GM10847 (cell line): ENCODE data around the gene HIVEP1.

Experiments used
- POLR2A ChIP-seq: IDR thresholded peaks from 2 replicates; pipeline ENCODE4 v1.6.1; 2011; ENCODE audit not compliant: insufficient read length; ENCODE audit errors: extremely low read depth

HIVEP1 gene

DNA sequence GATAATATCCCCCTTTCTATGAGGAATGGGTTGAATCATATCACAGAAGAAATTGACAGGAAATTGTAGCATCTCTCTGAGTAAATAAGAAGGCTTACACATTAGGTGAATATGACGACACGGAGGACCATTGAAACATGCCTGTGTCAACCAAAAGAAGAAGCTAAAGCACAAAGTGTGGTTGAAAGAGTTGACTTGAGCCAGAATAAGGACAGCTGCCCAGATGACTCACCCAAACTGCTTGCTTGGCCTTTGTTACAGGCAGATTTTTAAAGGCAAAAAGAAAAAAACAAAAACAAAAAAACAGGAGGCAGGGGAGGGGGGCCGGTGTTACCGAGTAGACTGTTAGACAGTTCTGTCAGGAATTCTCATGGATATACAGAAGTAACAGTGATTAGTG lies 148.2 kb downstream of the HIVEP1 start:
- no peak for TF ChIP-seq POLR2A

DNA sequence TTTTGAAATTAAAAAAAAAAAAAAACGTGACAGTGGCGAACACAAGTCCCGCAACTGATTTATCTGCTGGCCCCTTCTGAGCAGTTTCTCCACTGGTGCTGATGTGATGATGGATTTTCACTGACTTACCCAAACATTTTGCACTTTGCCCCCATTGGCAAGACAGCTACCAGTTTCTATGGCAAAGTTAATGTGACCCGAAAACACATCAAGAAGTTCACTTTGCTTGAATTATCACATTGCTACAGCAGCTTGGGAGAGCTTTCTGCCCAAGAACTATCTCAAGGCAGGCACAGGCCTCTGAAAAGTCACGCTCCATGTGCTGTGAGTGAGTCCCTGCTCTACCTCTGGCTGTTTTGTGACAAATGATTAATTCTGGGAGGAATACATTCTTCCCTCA lies 150.1 kb downstream of the HIVEP1 start:
- no peak for TF ChIP-seq POLR2A

DNA sequence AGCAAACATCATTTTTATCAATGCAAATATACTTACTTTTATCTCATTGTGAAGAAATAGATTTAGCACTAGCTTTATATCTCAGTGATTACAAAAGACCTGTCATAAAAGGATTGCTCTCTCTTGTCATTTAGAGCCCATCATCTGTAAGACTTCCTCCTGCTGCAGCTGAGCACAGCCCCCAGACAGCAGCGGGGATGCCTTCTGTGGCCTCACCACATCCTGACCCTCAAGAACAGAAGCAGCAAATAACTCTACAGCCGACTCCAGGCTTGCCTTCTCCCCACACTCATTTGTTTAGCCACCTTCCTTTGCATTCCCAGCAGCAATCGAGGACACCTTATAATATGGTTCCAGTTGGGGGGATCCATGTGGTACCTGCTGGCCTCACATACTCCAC lies 151.0 kb downstream of the HIVEP1 start:
- TF ChIP-seq POLR2A = no peak

DNA sequence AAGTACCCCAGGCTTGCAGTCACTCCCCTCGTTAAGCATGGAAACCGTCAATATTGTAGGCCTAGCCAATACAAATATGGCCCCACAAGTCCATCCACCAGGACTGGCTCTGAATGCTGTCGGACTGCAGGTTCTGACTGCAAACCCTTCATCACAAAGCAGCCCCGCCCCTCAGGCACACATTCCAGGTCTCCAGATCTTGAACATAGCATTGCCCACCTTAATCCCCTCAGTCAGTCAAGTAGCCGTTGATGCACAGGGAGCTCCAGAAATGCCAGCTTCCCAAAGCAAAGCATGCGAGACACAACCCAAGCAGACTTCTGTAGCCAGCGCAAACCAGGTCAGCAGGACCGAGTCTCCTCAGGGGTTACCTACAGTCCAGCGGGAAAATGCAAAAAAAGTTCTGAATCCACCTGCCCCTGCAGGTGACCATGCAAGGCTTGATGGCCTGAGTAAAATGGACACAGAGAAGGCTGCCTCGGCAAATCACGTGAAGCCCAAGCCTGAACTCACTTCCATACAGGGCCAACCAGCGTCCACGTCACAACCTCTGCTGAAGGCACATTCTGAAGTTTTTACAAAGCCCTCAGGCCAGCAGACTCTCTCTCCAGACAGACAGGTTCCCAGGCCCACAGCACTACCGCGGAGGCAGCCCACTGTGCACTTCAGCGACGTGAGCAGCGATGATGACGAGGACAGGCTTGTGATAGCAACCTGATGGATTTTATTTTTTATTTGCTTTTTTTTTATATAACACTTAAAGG lies 151.8 kb downstream of the HIVEP1 start:
- TF ChIP-seq POLR2A = no peak

DNA sequence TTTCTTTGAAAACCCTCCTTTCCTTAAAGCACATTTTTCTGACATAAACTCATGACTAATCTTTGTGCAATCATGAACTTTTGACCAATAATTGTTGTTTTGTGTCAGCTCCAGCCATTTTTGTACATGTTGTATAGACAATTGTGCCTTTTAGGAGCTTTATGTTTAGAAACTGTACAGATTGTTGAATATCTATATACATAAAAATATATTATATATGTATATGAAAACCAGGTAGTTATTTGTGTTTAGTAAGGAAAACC lies 152.3 kb downstream of the HIVEP1 start:
- no peak for TF ChIP-seq POLR2A

DNA sequence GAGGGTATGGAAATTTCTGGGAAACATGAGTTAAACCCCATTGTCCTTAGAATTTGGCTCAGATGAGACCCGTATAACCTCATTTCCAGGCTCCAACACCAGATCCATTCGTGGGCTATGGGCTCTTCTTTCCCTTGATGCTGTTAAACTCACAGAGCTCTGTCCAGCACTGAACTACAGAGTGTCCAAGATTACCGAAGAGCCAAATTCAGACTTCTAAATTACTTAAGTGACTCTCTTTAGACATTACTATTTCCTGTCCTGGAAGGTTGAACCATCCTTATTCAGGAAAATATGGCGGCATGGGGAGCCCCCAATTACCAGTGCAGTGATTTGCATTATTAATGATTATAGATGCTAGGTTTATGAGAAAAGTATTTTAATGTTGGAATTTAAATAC lies 153.2 kb downstream of the HIVEP1 start:
- no peak for TF ChIP-seq POLR2A

DNA sequence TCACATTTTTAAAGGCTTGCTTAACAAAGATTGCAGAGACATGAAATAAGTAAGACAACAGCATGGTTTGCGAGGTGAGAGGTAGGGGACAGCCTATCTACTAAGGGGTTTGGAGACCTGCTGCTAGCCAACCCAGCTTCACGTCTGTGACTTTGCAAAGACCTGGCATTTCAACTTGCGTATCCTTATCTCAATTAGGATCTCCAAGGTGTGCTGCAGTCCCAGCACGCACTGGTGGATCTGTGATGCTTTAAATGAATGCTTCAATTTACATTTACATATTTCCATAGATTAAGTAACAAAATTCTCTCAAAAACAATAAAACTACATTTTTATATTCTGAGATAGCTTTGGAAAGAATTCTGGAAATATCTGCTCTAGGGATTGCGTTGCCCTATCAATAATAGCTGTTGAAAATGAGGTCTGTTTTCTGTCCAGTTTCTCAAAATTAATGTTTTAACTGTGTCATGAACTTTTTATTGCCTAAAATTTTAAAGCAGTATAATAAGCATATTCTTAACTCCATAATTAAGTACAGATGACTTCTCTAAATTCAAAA lies 153.7 kb downstream of the HIVEP1 start:
- TF ChIP-seq POLR2A = no peak

DNA sequence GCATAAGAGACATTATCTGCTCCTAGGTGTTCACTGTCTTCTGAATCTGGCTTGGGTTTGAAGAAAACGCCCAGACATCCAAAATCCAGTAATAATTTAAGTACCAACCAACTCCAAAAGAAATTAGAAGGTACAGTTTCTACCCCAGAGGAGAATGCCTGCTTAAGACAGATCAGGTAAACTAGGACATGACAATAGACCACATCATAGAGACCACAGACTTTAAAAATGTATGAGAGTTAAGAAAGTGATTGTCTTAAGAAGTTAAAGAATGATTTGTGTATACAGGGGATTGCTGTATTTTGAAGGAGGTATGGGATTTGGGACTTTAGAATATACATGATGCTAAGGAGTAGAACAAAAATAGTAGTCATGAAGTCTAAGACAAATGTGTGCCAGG lies 157.3 kb downstream of the HIVEP1 start:
- no peak for TF ChIP-seq POLR2A

DNA sequence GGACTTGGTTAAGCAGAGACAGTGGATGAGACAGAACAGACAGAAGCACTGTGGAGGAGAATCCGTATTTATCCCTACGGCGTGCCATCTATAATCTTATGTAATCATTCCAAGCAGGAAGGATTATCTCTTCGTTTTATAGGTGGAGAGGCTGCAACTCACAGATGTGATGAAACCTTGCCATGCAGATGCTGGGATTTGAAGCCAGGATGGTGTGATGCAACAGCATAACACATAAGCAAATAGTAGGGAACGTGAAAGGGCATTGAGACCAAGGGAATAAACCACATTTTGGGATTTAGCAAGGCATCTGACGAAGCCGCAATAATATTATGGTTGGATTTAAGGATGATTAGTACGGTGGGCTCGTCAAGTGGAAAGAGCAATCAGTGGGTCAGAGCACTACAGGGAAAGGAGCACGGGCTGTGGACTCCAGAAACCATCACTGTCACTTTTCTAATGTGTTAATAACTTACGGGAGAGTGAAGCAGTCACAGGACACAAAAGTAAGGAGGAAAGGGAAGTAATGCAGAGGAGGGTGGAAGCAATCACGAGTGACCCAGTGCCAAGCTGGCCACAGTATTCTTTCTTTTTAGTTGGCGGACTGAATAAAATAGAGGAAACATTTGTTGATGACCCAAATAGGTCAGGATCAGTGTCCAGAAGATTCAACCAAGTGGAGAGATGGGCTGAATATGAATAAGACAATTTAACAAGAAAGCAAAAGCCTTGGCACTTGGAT lies 158.4 kb downstream of the HIVEP1 start:
- no peak for TF ChIP-seq POLR2A

DNA sequence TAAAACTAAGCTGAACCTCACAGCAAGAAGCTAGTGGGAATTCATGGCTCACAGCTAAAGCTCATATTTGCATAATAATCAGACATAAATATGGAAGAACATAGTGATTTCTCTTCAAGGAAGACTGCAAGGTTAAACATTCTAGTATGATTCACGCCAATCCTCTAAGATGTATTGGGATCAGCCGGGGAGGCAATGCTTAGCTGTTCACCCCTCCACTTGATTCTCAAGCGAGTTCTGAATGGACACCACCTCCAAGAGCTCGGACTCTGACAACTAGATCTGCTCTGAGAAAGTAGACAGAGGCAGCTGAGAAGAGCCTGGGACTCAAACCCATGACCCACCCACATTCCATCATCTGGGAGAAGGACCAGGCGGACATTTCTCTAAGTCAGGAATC lies 159.6 kb downstream of the HIVEP1 start:
- TF ChIP-seq POLR2A = no peak

DNA sequence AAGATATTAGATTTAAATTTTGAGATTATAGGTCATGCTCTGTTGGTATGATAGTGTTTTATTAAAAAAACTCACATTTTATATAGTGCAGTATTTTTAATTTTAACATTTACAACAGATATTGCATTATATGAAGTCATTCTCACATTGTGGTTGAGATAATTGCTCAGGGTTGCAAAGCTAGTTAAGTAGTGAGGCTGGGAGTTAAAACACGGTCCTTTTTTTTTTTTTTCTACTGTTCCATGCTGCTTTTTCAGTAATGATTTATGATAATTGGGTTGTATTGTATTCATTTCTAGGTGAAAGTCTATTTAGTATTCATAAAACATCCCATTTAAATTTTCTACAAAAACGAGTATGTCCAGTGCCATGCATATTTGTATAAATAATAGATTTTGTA lies 160.5 kb downstream of the HIVEP1 start:
- TF ChIP-seq POLR2A = no peak

DNA sequence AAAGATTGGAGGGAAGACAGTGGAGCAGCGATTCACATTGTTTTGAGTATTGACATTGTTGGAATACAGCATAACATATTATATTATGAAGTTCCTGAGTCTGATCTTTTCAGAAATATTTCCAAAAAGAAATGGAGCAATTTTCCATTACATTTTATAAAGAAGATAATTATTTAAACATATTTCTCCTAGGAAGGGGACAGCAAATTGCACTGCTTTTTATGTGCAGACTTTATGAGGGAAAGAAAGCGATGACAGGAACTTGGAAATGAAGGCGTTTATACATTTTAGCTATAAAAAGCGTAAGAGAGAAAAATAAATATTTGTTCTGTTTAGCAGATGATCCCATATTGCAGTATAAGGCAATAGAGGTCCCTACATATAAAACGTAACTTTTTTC lies 161.1 kb downstream of the HIVEP1 start:
- TF ChIP-seq POLR2A = no peak

DNA sequence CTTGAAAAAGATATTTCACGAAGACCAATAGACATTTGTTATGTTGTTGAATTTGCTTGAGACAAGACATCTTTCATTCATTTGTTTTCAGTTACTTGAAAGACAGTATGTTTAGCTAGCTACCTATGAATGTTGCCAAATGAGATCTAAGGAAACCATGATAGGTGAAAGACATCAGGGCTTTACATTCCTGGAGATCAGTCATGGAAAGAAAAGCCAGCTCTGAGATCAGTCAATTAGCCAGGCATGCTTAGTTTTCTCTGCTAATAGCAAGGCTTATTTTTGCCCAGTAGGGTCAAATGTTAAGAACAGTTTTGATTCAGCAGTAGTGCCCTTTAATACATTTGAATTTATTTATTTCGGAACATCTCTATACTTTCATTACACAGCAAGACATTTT lies 161.5 kb downstream of the HIVEP1 start:
- TF ChIP-seq POLR2A = no peak

DNA sequence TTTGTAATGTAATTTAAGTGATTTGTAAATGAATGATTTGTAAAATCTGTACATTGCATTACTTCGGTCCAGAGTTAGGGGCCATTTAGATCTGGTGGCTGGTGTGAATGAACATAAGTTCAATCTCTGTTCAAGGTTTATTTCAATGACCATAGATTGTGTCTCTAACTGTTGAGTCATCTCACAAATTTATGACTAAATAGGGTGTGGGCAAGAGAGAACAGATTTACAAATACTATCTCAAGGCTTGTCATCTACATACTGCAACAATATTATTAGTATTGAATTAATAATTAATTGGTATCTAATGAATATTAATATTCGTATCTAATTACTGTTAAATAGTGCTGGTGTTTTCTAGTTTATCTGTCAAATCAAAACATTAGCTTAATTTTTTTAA lies 162.8 kb downstream of the HIVEP1 start:
- TF ChIP-seq POLR2A = no peak

DNA sequence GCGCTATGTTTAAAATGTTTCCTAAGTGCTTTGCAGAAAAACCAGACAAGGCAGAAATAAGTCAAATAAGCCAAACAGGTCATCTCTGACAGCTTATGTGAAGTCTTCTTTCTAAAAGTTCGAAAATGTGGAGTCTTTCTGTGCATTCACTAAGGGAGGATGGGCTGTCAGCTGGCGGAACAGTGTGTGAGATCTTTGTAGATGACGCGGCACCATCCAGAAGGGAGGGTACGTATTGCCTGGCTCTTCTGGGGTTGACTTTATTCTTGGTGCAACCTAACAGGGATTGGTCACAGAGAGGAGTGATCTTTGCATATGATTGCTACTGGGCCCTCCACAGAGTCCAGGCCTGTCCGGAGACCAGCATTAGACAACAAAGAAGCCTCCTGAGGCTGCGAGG lies 163.5 kb downstream of the HIVEP1 start:
- no peak for TF ChIP-seq POLR2A

DNA sequence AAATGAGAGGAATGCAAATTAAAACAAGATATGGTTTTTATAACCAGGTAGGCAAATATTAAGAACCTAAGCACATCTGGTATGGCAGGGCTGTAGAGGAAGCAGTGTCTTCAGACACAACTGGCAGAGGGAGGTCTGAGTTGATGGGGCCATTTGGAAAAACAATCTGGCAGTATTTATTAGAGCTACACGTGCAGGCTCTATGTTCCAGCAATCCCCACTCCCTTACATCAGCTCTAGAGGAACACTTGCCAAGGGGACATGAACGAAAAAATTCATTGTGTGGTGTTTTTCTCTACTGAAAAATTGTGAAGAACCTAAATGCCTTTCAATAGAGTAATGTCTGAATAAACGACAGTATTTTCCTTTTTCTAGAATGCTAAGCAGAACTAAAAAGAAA lies 166.4 kb downstream of the HIVEP1 start:
- no peak for TF ChIP-seq POLR2A

DNA sequence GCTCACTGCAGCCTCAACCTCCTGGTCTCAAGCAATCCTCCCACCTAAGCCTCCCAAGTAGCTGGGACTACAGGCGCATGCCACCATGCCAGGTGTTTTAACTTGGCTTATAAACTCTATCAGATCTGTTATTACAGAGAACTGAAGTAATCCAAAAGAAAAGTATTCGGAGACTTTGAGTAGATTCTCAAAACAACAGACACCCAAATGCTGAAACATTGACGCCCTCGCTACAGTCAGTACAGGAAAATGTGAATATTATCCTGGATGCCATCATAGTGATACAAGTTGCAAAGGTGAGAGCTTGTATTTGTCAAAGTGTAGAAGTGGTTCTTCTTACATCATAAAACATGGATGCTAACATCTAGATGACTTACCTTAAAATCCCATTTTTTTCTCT lies 169.4 kb downstream of the HIVEP1 start:
- TF ChIP-seq POLR2A = no peak

DNA sequence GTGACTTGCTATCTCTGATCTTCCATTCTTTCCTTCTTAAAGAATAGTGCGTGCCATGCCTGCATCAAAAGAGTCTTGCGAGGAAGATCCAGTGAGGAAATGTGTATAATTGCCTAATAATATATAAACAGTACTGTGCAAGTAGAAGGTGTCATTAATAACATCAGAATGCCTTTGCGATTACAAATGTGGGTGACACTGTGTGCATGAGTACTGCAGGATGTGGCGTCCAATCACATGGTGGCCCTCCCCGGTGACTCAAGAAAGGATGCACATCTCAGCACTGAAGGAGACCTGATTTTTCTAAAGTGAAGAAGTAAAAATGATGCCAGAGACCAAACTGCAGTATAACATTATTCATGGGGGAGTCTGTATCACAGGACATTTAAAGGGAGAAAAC lies 170.6 kb downstream of the HIVEP1 start:
- no peak for TF ChIP-seq POLR2A
